Calu3 (cell line): ENCODE results near the gene GPD1L. TPM values are rescaled to one million over a fixed set of nuclear protein-coding genes. Genes with fewer than 3 reads are reported as not detected.

Experiments used
- BruUV-seq: library from RNA; stranded (reverse); fragments of 400-500 nt; replicated peaks from 2 replicates; lab custom pipeline; 2021; lab: Mats Ljungman, UMichigan
- CTCF ChIA-PET: fragments of 300-600 bp; sonication (Branson Sonifier 250); formaldehyde crosslinking; loops from one replicate; lab custom pipeline; 2022; ENCODE audit warnings: antibody characterized with exemption; lab: Charles Lee
- DNase-seq: peaks from one replicate; pipeline ENCODE4 v3.0.0; 2022
- H3K27ac Mint-ChIP-seq: one replicate; pipeline ENCODE4 v1.8.0; 2022; ENCODE audit warnings: mixed read lengths; ENCODE audit not compliant: unreplicated experiment
- H3K27me3 Mint-ChIP-seq: one replicate; pipeline ENCODE4 v1.8.0; 2022; ENCODE audit warnings: mixed read lengths; ENCODE audit not compliant: unreplicated experiment
- H3K36me3 Mint-ChIP-seq: one replicate; pipeline ENCODE4 v1.8.0; 2022; ENCODE audit warnings: mild to moderate bottlenecking, moderate library complexity, mixed read lengths; ENCODE audit not compliant: insufficient read depth, unreplicated experiment
- H3K4me1 Mint-ChIP-seq: one replicate; pipeline ENCODE4 v1.8.0; 2022; ENCODE audit warnings: mild to moderate bottlenecking, low read depth, mixed read lengths; ENCODE audit not compliant: unreplicated experiment
- H3K4me3 Mint-ChIP-seq: one replicate; pipeline ENCODE4 v1.8.0; 2022; ENCODE audit warnings: mild to moderate bottlenecking, low read depth, moderate library complexity, mixed read lengths; ENCODE audit not compliant: unreplicated experiment
- H3K9me3 Mint-ChIP-seq: one replicate; pipeline ENCODE4 v1.8.0; 2022; ENCODE audit warnings: low read depth, mixed read lengths; ENCODE audit not compliant: unreplicated experiment
- intact Hi-C: fragments of 100-400 bp; cut with micrococcal nuclease; formaldehyde crosslinking; loops from one replicate; pipeline ENCODE4 v1.10.0; 2022; ENCODE audit not compliant: unreplicated experiment
- total RNA-seq: library from RNA; stranded (reverse); gene quantifications from 2 replicates; pipeline ENCODE4 v1.2.3, GENCODE V29; 2022
- TF ChIP-seq, protein P1 (sequence below): fragments of 200-600 bp; IDR thresholded peaks from one replicate; pipeline ENCODE4 v1.8.0; 2022; ENCODE audit warnings: antibody characterized with exemption; ENCODE audit not compliant: unreplicated experiment

Gene GPD1L
- total RNA-seq, 1 experiment from 2014 or later, result 13.4 TPM

DNA sequence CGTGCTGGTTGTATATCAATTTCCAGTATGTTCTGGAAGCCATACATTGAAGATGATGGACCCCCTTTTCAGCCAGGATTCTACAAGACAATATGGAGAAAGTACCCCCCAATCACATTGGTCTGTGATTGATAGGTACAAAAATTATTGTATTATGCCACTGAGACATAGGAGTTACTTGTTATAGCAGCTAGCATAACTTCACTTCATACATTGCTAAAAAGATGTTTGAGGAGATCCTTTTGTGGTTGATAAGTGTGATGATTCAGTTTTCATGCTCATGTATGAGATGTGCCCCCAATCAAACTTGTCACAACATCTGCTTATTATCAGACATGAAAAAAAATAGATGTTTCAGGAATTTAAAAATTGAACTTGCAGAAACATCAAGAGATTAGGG lies 66.0 kb downstream of the GPD1L start:
- no peaks in the 10 kb centered on the region for H3K27me3 Mint-ChIP-seq
- H3K27ac Mint-ChIP-seq, result no peak overlapping the region
- H3K4me1 Mint-ChIP-seq, result peaks cover 10% of the 10 kb centered on the region
- TF ChIP-seq, protein P1, sequence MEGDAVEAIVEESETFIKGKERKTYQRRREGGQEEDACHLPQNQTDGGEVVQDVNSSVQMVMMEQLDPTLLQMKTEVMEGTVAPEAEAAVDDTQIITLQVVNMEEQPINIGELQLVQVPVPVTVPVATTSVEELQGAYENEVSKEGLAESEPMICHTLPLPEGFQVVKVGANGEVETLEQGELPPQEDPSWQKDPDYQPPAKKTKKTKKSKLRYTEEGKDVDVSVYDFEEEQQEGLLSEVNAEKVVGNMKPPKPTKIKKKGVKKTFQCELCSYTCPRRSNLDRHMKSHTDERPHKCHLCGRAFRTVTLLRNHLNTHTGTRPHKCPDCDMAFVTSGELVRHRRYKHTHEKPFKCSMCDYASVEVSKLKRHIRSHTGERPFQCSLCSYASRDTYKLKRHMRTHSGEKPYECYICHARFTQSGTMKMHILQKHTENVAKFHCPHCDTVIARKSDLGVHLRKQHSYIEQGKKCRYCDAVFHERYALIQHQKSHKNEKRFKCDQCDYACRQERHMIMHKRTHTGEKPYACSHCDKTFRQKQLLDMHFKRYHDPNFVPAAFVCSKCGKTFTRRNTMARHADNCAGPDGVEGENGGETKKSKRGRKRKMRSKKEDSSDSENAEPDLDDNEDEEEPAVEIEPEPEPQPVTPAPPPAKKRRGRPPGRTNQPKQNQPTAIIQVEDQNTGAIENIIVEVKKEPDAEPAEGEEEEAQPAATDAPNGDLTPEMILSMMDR, result no peak
- H3K36me3 Mint-ChIP-seq, result no peaks in the 10 kb centered on the region
- CTCF ChIA-PET, result no interaction called here
- no peaks in the 10 kb centered on the region for H3K9me3 Mint-ChIP-seq
- intact Hi-C loops, result loop anchor here (10.0 kb wide), 1 partner anchor 322 kb away; no protein-coding TSS in a partner anchor
- no TSS peak for BruUV-seq
- DNase-seq, result no peak
- H3K4me3 Mint-ChIP-seq, result no peak overlapping the region

DNA sequence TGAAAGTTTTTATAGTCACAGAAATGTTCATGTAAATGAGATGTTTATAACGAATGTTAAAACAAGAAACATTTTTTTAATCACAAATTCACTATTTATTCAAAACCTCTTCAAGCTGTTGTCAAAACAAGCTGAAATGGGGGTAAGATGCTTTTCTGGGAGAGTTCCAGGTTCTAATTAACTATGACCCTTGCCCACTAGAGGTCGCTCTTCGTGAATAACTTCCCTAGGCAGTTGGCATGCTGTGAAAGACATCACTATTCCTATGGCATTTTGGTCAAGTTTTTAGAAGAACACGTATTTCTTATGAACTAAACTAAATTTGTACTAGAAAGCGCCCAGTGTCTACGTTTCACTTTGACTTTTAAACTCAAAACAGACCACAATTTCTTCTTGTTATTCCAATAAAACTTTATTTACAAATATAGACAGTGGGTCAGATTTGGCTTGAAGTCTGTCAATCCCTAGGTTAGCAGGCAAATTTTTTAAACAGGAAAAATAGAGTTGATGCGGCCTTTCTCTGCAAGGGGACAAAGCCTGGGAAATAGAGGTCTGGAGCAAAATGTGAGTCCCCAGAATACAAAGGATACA lies 69.3 kb downstream of the GPD1L start:
- intact Hi-C loops, result loop anchor here (2.0 to 10.0 kb wide), 6 partner anchors 62 to 489 kb away; partner anchors contain the start of gene CMTM8
- no peak overlapping the region for H3K4me3 Mint-ChIP-seq
- no peaks in the 10 kb centered on the region for H3K27me3 Mint-ChIP-seq
- TF ChIP-seq, protein P1, result no peak
- no peak overlapping the region for H3K27ac Mint-ChIP-seq
- CTCF ChIA-PET, result no interaction called here
- DNase-seq, result peak; percentile 69
- no TSS peak for BruUV-seq
- no peaks in the 10 kb centered on the region for H3K36me3 Mint-ChIP-seq
- peaks cover 18% of the 10 kb centered on the region for H3K4me1 Mint-ChIP-seq
- H3K9me3 Mint-ChIP-seq, result no peaks in the 10 kb centered on the region

DNA sequence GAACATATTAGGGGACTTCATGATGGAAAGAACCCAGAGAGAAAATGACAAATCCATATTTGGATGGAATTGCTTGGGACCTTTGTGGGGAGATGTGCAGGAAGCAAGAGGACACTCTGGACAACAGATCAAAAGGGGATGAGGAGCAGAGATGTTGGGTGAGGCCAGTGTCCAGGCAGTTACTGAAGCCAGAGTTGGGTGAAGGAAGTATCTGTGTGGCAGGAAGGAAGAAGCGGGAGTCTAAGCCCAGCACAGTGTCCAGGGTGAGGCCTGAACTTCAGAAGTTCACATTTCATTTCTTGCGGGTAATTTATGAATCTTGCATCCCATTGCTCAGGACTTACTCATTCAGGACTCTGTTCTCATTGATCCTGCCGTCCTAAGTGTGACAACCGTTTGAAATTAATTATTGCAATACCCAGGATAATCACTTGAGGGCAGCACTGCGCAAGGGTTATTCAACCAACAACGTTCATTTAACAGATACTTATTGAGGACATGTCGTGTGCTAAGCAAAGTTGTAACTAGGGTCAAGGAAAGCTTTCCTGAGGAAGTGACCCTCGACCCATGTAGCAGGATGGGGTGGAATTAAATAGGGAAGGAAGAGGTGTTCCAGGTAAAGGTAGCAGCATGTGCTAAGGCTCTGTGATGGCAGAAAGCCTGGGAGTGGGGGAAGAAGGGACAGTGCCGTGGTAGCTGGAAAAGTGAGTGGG lies 70.7 kb downstream of the GPD1L start:
- peak overlapping the region; percentile 45 for H3K4me3 Mint-ChIP-seq
- TF ChIP-seq, protein P1, result no peak
- BruUV-seq, result no TSS peak
- no peaks in the 10 kb centered on the region for H3K36me3 Mint-ChIP-seq
- H3K27me3 Mint-ChIP-seq, result no peaks in the 10 kb centered on the region
- intact Hi-C loops, result loop anchor here (1.0 to 10.0 kb wide), 7 partner anchors 60 to 488 kb away; partner anchors contain the start of gene CMTM8
- peaks cover 18% of the 10 kb centered on the region for H3K4me1 Mint-ChIP-seq
- no peaks in the 10 kb centered on the region for H3K9me3 Mint-ChIP-seq
- DNase-seq, result peak; percentile 83
- peak overlapping the region; percentile 0 for H3K27ac Mint-ChIP-seq
- CTCF ChIA-PET, result interaction anchor here (0.6 to 1.1 kb wide), 4 partner anchors 63 to 355 kb away, joined by 3 to 4 read pairs (median 4); no protein-coding TSS in a partner anchor

DNA sequence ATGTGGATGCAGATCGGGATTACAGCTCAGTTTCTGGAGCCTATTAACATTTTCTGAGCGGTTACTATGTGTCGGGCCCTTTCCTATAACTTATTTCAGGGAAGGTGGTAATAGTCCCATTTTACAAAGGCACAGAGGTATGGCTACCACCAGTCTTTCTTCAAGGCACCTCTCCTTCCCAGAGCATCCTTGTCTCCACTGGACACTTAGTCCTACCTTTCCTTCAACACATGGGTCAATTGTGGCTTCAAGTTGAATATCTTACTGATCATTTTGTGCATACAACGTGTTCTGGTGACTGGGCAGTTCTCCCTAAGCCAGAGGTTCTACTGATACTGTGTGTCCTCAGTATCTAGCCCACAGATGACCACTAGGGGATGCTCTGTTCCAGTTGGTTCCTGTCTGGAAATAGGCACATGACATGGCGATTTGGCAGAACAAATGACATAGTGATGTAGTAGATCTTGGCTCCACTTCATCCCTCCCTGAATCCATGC lies 71.3 kb downstream of the GPD1L start:
- peak; percentile 83 for DNase-seq
- Mint-ChIP-seq H3K27me3 (no peaks in the 10 kb centered on the region), H3K36me3 (no peaks in the 10 kb centered on the region), H3K4me1 (peaks cover 18% of the 10 kb centered on the region), H3K4me3 (peak overlapping the region; percentile 45), H3K27ac (no peak overlapping the region), H3K9me3 (no peaks in the 10 kb centered on the region)
- TF ChIP-seq, protein P1, result peak; percentile 80
- no TSS peak for BruUV-seq
- intact Hi-C loops, result loop anchor here (1.0 to 10.0 kb wide), 7 partner anchors 60 to 487 kb away; partner anchors contain the start of gene CMTM8
- CTCF ChIA-PET, result interaction anchor here (0.6 to 1.1 kb wide), 4 partner anchors 63 to 502 kb away, joined by 3 to 10 read pairs (median 4); no protein-coding TSS in a partner anchor
